PC-3 (cell line): ENCODE results near the gene LBP. TPM values are rescaled to one million over a fixed set of nuclear protein-coding genes. Genes with fewer than 3 reads are reported as not detected.

ENCODE experiments used
- ATAC-seq: fragments of 200-7000 bp; cut with Tn5 transposase; 2 replicates; pipeline ENCODE4 v1.9.1; 2020; ENCODE audit warnings: mild to moderate bottlenecking, moderate library complexity
- Bru-seq: library from RNA; stranded (reverse); fragments of 400-500 nt; gene quantifications from one replicate; lab custom pipeline; 2021; lab: Mats Ljungman, UMichigan
- BruChase-seq, 2 experiments: library from RNA; stranded (reverse); fragments of 400-500 nt; gene quantifications; one replicate each; lab custom pipeline; 2021; lab: Mats Ljungman, UMichigan
- BruUV-seq: library from RNA; stranded (reverse); fragments of 400-500 nt; replicated peaks from 2 replicates; lab custom pipeline; 2021; lab: Mats Ljungman, UMichigan
- CTCF ChIA-PET: fragments of 300-600 bp; sonication (Branson Sonifier 250); formaldehyde crosslinking; loops from one replicate; lab custom pipeline; 2022; ENCODE audit warnings: antibody characterized with exemption; lab: Charles Lee
- POLR2A ChIA-PET: fragments of 300-600 bp; sonication (Branson Sonifier 250); formaldehyde crosslinking; loops from one replicate; lab custom pipeline; 2022; ENCODE audit warnings: antibody characterized with exemption; ENCODE audit not compliant: unreplicated experiment; lab: Charles Lee
- DNase-seq: peaks from one replicate; pipeline ENCODE4 v3.0.0-alpha.2; 2015
- H2AFZ ChIP-seq: fragments of 300-600 bp; sonication (generic); 2 replicates; pipeline ENCODE4 v1.6.0; 2016; ENCODE audit warnings: antibody characterized with exemption, low read length
- H3F3A ChIP-seq: fragments of 300-600 bp; sonication (generic); one replicate; pipeline ENCODE4 v1.6.0; 2017; ENCODE audit warnings: antibody characterized with exemption, low read length, control low read depth, mild to moderate bottlenecking; ENCODE audit not compliant: unreplicated experiment
- H3K27ac ChIP-seq: fragments of 300-600 bp; sonication (generic); 2 replicates; pipeline ENCODE4 v1.5.1; 2016; ENCODE audit warnings: mild to moderate bottlenecking, low read length
- H3K27me3 ChIP-seq: fragments of 300-600 bp; sonication (generic); 2 replicates; pipeline ENCODE4 v1.6.1; 2016; ENCODE audit warnings: low read length, mixed read lengths
- H3K36me3 ChIP-seq: fragments of 300-600 bp; sonication (generic); 2 replicates; pipeline ENCODE4 v1.6.1; 2016; ENCODE audit warnings: low read depth, mixed run types, low read length, mixed read lengths
- H3K4me1 ChIP-seq: fragments of 300-600 bp; sonication (generic); 2 replicates; pipeline ENCODE4 v1.5.1; 2016; ENCODE audit warnings: low read length; ENCODE audit not compliant: insufficient read depth
- H3K4me2 ChIP-seq: fragments of 300-600 bp; sonication (generic); 2 replicates; pipeline ENCODE4 v1.6.0; 2016; ENCODE audit warnings: low read length
- H3K4me3 ChIP-seq: fragments of 300-600 bp; sonication (generic); 2 replicates; pipeline ENCODE4 v1.5.1; 2016; ENCODE audit warnings: mild to moderate bottlenecking, low read length, mixed read lengths
- H3K79me2 ChIP-seq: fragments of 300-600 bp; sonication (generic); 2 replicates; pipeline ENCODE4 v1.6.1; 2017; ENCODE audit warnings: low read length, mixed read lengths
- H3K9ac ChIP-seq: fragments of 300-600 bp; sonication (generic); 2 replicates; pipeline ENCODE4 v1.6.0; 2016; ENCODE audit warnings: mild to moderate bottlenecking, low read length
- H3K9me2 ChIP-seq: fragments of 300-600 bp; sonication (generic); replicated peaks from 2 replicates; pipeline ENCODE4 v1.6.1; 2016; ENCODE audit warnings: mixed run types, low read length, mixed read lengths
- H3K9me3 ChIP-seq: fragments of 300-600 bp; sonication (generic); 2 replicates; pipeline ENCODE4 v1.6.1; 2016; ENCODE audit warnings: low read length, mixed read lengths
- H4K20me1 ChIP-seq: fragments of 300-600 bp; sonication (generic); 2 replicates; pipeline ENCODE4 v1.6.1; 2016; ENCODE audit warnings: low read length, mixed read lengths
- EZH2 ChIP-seq: fragments of 300-600 bp; sonication (generic); IDR thresholded peaks from one replicate; pipeline ENCODE4 v1.6.1; 2017; ENCODE audit warnings: antibody characterized with exemption, mild to moderate bottlenecking, low read length; ENCODE audit not compliant: unreplicated experiment
- EZH2phosphoT487 ChIP-seq: fragments of 300-600 bp; sonication (generic); IDR thresholded peaks from 2 replicates; pipeline ENCODE4 v1.6.1; 2018; ENCODE audit warnings: mild to moderate bottlenecking, antibody characterized with exemption, low read length, borderline replicate concordance
- intact Hi-C: fragments of 100-400 bp; cut with micrococcal nuclease; formaldehyde crosslinking; loops from 2 replicates; pipeline ENCODE4 v1.9.0; 2023
- long read RNA-seq: library from polyadenylated mRNA; unstranded; transcript quantifications from one replicate; pipeline ENCODE4 v2.0.0, GENCODE V29; 2021; ENCODE audit not compliant: unreplicated experiment
- total RNA-seq: library from RNA; depleted of rRNA; stranded (reverse); fragments of >200 nt; gene quantifications from 2 replicates; pipeline ENCODE4 v1.2.3, GENCODE V29; 2014; rRNA removed
- TF ChIP-seq, protein P1 (sequence below): fragments of 300-600 bp; sonication (generic); conservative IDR thresholded peaks from 2 replicates; pipeline ENCODE4 v1.5.1; 2017; ENCODE audit warnings: antibody characterized with exemption, low read depth, mild to moderate bottlenecking, low read length

The LBP gene, protein sequence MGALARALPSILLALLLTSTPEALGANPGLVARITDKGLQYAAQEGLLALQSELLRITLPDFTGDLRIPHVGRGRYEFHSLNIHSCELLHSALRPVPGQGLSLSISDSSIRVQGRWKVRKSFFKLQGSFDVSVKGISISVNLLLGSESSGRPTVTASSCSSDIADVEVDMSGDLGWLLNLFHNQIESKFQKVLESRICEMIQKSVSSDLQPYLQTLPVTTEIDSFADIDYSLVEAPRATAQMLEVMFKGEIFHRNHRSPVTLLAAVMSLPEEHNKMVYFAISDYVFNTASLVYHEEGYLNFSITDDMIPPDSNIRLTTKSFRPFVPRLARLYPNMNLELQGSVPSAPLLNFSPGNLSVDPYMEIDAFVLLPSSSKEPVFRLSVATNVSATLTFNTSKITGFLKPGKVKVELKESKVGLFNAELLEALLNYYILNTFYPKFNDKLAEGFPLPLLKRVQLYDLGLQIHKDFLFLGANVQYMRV
- not detected in 2 replicates for total RNA-seq
- not detected for Bru-seq, nascent RNA
- not detected for BruChase-seq, experiment 1, labeled RNA remaining after a 6-hour chase
- BruChase-seq, experiment 2, labeled RNA remaining after a 2-hour chase = percentile 2 among the genes with signal in this experiment
- long read RNA-seq = 0 reads

DNA sequence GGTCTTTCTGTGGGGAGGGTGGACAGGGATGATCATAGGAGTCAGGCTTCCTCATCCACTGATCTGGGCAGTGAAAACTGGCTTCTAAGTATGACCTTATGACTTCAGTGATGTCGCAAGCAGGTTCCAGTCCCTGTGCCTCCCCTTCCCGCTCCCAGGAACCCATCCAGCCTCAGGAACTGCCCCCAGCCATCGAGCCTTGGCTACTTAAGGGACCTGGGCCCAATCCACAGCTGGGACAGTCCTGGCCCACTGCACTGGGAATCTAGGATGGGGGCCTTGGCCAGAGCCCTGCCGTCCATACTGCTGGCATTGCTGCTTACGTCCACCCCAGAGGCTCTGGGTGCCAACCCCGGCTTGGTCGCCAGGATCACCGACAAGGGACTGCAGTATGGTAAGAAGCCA, at the start of gene LBP:
TSS of gene LBP (plus strand) at position 236 of the 405 bp plus-strand sequence. CDS start at position 271, 35 bp downstream.
- Histone ChIP-seq H4K20me1 (no peaks in the 10 kb centered on the region), H3K9me3 (no peaks in the 10 kb centered on the region), H3K36me3 (no peaks in the 10 kb centered on the region), H3K4me1 (no peaks in the 10 kb centered on the region), H3K27ac (no peak within 1 kb of the TSS), H3K27me3 (no peaks in the 10 kb centered on the region), H3F3A (no peaks in the 10 kb centered on the region), H3K4me3 (no peak within 1 kb of the TSS), H3K9ac (no peak within 1 kb of the TSS), H3K79me2 (no peaks in the 10 kb centered on the region), H2AFZ (no peak within 1 kb of the TSS), H3K4me2 (no peak within 1 kb of the TSS), H3K9me2 (no peaks in the 10 kb centered on the region)
- intact Hi-C loops = no loop called here
- ChIA-PET CTCF (no interaction called here), POLR2A (no interaction called here)
- TF ChIP-seq EZH2 = no peak
- no peak for TF ChIP-seq EZH2phosphoT487
- TF ChIP-seq, protein P1, sequence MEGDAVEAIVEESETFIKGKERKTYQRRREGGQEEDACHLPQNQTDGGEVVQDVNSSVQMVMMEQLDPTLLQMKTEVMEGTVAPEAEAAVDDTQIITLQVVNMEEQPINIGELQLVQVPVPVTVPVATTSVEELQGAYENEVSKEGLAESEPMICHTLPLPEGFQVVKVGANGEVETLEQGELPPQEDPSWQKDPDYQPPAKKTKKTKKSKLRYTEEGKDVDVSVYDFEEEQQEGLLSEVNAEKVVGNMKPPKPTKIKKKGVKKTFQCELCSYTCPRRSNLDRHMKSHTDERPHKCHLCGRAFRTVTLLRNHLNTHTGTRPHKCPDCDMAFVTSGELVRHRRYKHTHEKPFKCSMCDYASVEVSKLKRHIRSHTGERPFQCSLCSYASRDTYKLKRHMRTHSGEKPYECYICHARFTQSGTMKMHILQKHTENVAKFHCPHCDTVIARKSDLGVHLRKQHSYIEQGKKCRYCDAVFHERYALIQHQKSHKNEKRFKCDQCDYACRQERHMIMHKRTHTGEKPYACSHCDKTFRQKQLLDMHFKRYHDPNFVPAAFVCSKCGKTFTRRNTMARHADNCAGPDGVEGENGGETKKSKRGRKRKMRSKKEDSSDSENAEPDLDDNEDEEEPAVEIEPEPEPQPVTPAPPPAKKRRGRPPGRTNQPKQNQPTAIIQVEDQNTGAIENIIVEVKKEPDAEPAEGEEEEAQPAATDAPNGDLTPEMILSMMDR = no peak
- no TSS peak for BruUV-seq
- ATAC-seq = no peak
- no peak for DNase-seq

DNA sequence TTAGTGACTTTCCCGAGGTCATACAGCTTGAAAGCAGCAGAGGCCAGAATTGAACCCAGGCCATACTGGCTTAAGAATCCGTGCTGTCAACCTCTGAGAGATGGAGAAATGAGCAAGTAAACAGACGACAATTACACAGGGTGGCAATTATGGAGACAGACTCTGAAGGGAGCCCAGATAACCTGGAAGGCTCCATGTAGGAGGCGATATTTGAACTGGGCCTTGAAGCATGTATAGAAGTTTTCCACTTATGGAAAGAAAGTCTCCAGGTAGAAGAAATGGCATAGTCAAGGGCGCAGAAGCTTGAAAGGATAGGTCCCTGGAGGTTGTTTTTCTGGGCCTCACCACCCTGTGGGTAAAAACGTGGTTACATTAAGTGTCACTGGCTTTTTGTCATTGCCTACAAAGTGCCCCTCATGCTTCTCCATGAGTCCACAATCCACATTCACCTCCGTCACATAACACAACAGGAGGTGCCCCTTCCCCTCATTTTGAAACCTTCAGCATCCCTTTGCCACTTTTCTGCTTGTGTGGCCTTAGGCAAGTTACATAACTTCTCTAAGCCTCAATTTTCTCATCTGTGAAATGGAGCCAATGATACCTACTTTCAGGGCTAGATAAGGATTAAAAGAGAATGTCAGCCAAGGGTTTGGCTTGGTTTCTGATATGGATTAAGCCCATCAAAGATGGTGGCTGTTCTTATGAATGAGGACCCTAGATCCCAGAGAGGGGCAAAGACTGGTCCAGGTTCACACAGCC, 48.2 kb upstream of the LBP start:
- POLR2A ChIA-PET = interaction anchor here (0.6 kb wide), 1 partner anchor 34 kb away, joined by 3 read pairs; no protein-coding TSS in a partner anchor
- Histone ChIP-seq H3F3A (no peaks in the 10 kb centered on the region), H3K9ac (no peak overlapping the region), H3K79me2 (no peaks in the 10 kb centered on the region), H3K27me3 (no peaks in the 10 kb centered on the region), H3K4me1 (peaks cover 11% of the 10 kb centered on the region), H2AFZ (no peak overlapping the region), H3K9me3 (no peaks in the 10 kb centered on the region), H3K4me2 (no peak overlapping the region), H3K4me3 (no peak overlapping the region), H3K36me3 (no peaks in the 10 kb centered on the region), H3K27ac (no peak overlapping the region), H3K9me2 (no peaks in the 10 kb centered on the region), H4K20me1 (no peaks in the 10 kb centered on the region)
- BruUV-seq = no TSS peak
- intact Hi-C loops = no loop called here
- no peak for TF ChIP-seq EZH2
- TF ChIP-seq, protein P1 = no peak
- no peak for TF ChIP-seq EZH2phosphoT487
- CTCF ChIA-PET = no interaction called here
- ATAC-seq (no peak), DNase-seq (no peak)
